ENCODE data around the gene DCHS1.
A peak's percentile ranks its signal among the peaks of the same experiment; 100 is the strongest.

The DCHS1 gene

DNA sequence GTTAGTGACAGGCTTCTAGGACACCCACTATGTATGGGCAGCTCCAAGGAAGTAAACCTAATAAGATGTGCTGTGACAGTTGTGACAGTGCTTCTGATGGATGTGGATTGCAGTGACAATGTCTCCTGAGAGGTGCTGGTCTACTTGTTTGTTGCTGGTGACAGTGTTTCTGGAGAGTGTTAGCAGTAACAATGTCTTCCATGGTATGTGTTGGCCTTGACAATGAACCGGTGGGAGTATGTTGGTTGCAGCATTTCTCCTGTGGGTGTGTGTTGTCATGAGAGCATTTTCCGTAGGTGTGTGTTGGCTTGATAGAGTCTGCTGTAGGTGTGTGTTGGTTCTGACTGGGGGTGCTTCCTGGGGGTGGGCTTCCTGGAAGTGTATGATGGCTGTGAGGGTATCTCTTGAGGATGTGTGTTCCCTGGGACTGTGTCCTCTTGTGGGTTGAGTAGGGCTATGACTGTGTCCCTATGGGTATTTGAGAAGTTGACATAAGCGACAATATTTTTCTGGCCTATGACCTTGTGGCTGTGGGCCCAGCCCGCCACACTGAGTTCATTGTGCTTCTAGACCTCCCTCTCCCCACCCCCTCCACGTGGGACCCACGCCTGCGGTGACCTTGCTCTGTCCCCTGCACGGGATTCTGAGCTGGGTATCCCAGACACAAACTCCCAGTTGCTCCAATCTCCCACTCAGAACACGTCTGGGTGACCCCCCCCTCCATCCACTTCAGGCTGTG is 1.2 kb downstream of the DCHS1 start:
- no peaks in the 10 kb centered on the region for H3K9me3 ChIP-seq (ENCODE audit: insufficient read depth, low read depth, low read length)
- no peak overlapping the region for H3K4ac ChIP-seq (ENCODE audit: low read depth, low read length)
- H2AFZ ChIP-seq (ENCODE audit: insufficient read depth, low read length, poor library complexity) = no peak overlapping the region
- no peak overlapping the region for H2BK5ac ChIP-seq (ENCODE audit: low read depth, low read length, poor library complexity)
- H3K23ac ChIP-seq (ENCODE audit: low read length) = no peak overlapping the region
- no peak overlapping the region for H4K8ac ChIP-seq (ENCODE audit: low read depth, low read length)
- H2BK120ac ChIP-seq (ENCODE audit: insufficient read depth, low read length, poor library complexity) = no peak overlapping the region
- no peaks in the 10 kb centered on the region for H3K79me2 ChIP-seq (ENCODE audit: control insufficient read depth, insufficient read depth, low read length, poor library complexity)
- no peak overlapping the region for H3K4me3 ChIP-seq (ENCODE audit: low read depth, low read length)
- H3K4me2 ChIP-seq (ENCODE audit: low read length) = peak overlapping the region; percentile 42
- no peaks in the 10 kb centered on the region for H3K36me3 ChIP-seq (ENCODE audit: control insufficient read depth in 1 of 2, insufficient read depth in 2 of 2, low read length in 2 of 2)
- H3K27me3 ChIP-seq (ENCODE audit: insufficient read depth, low read length) = peaks cover 30% of the 10 kb centered on the region
- H3K14ac ChIP-seq (ENCODE audit: low read length) = no peak overlapping the region
- WGBS (ENCODE audit: extremely low coverage, insufficient coverage, insufficient read length) = no CpG with 5 or more reads among the region's 9 CpGs
- H3K18ac ChIP-seq (ENCODE audit: low read length) = no peak overlapping the region
- H4K12ac ChIP-seq (ENCODE audit: low read depth, low read length) = no peak overlapping the region
- no peak for DNase-seq
- no peak overlapping the region for H4K91ac ChIP-seq (ENCODE audit: low read depth, low read length)
- H3K4me1 ChIP-seq (ENCODE audit: control insufficient read depth in 1 of 2, insufficient read depth in 2 of 2, low read length in 2 of 2) = peaks cover 0 to 6% of the 10 kb centered on the region in 2 experiments
- H3K9ac ChIP-seq (ENCODE audit: low read length) = no peak overlapping the region
- H3K79me1 ChIP-seq (ENCODE audit: low read length) = no peaks in the 10 kb centered on the region
- H3K27ac ChIP-seq (ENCODE audit: low read depth, low read length) = no peak overlapping the region
- H2AK5ac ChIP-seq (ENCODE audit: low read length) = no peak overlapping the region
- no peak overlapping the region for H2BK12ac ChIP-seq (ENCODE audit: low read length)

DNA sequence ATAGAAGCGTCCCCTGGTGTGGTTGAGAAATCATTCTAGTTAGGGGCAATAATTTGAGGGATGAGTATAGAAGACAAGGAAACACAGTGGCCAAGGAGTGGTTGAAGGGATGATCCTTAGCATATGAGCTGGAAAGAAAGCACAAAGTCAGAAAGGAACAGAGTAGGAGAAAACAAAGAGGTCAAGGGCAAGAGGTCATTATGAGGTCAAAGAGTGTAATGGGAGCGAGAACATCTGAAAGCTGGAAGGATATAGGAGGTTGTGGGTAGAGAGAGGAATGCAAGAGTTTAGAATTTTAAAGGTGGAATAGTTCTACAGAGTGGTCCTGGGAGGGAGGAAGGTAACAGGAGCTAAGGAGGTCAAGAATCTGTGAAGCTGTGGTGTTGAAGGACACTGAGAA is 2.0 kb downstream of the DCHS1 start:
- WGBS (ENCODE audit: extremely low coverage, insufficient coverage, insufficient read length) = no CpG with 5 or more reads among the region's 2 CpGs
- no peak overlapping the region for H3K27ac ChIP-seq (ENCODE audit: low read depth, low read length)
- H3K9ac ChIP-seq (ENCODE audit: low read length) = no peak overlapping the region
- no peaks in the 10 kb centered on the region for H3K36me3 ChIP-seq (ENCODE audit: control insufficient read depth in 1 of 2, insufficient read depth in 2 of 2, low read length in 2 of 2)
- no peak for DNase-seq
- no peak overlapping the region for H2BK120ac ChIP-seq (ENCODE audit: insufficient read depth, low read length, poor library complexity)
- no peak overlapping the region for H3K4me2 ChIP-seq (ENCODE audit: low read length)
- H3K4me1 ChIP-seq (ENCODE audit: control insufficient read depth in 1 of 2, insufficient read depth in 2 of 2, low read length in 2 of 2) = peaks cover 0 to 6% of the 10 kb centered on the region in 2 experiments
- no peak overlapping the region for H3K23ac ChIP-seq (ENCODE audit: low read length)
- H2BK5ac ChIP-seq (ENCODE audit: low read depth, low read length, poor library complexity) = no peak overlapping the region
- no peak overlapping the region for H4K8ac ChIP-seq (ENCODE audit: low read depth, low read length)
- no peaks in the 10 kb centered on the region for H3K9me3 ChIP-seq (ENCODE audit: insufficient read depth, low read depth, low read length)
- H2BK12ac ChIP-seq (ENCODE audit: low read length) = no peak overlapping the region
- H4K12ac ChIP-seq (ENCODE audit: low read depth, low read length) = no peak overlapping the region
- H3K4ac ChIP-seq (ENCODE audit: low read depth, low read length) = no peak overlapping the region
- no peak overlapping the region for H3K18ac ChIP-seq (ENCODE audit: low read length)
- H4K91ac ChIP-seq (ENCODE audit: low read depth, low read length) = no peak overlapping the region
- H2AK5ac ChIP-seq (ENCODE audit: low read length) = no peak overlapping the region
- H3K4me3 ChIP-seq (ENCODE audit: low read depth, low read length) = no peak overlapping the region
- no peaks in the 10 kb centered on the region for H3K79me2 ChIP-seq (ENCODE audit: control insufficient read depth, insufficient read depth, low read length, poor library complexity)
- H3K14ac ChIP-seq (ENCODE audit: low read length) = no peak overlapping the region
- H3K27me3 ChIP-seq (ENCODE audit: insufficient read depth, low read length) = peaks cover 30% of the 10 kb centered on the region
- H2AFZ ChIP-seq (ENCODE audit: insufficient read depth, low read length, poor library complexity) = no peak overlapping the region
- no peaks in the 10 kb centered on the region for H3K79me1 ChIP-seq (ENCODE audit: low read length)

DNA sequence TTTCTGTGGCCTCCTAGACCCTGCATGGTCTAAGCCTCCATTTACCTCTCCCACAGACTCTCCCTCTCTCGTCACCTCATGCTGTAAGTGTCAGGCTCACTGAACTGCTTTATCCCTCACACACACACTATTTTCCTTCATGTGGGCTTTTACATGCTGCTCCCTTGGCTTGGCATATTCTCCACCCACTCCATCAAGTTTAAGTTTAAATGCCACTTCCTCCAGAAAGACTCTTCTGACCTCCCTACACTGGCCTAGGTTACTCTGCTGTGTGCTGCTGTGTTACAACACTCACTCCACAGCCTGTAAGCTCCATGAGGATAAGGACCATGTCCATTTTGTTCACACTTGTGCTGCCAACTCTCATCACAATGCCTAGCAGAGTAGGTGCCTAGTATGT is 2.5 kb downstream of the DCHS1 start:
- no peak overlapping the region for H3K23ac ChIP-seq (ENCODE audit: low read length)
- no peak overlapping the region for H3K4me2 ChIP-seq (ENCODE audit: low read length)
- H3K4me3 ChIP-seq (ENCODE audit: low read depth, low read length) = no peak overlapping the region
- H3K14ac ChIP-seq (ENCODE audit: low read length) = no peak overlapping the region
- H4K12ac ChIP-seq (ENCODE audit: low read depth, low read length) = no peak overlapping the region
- H2BK120ac ChIP-seq (ENCODE audit: insufficient read depth, low read length, poor library complexity) = no peak overlapping the region
- no peaks in the 10 kb centered on the region for H3K36me3 ChIP-seq (ENCODE audit: control insufficient read depth in 1 of 2, insufficient read depth in 2 of 2, low read length in 2 of 2)
- H2AK5ac ChIP-seq (ENCODE audit: low read length) = no peak overlapping the region
- H3K4me1 ChIP-seq (ENCODE audit: control insufficient read depth in 1 of 2, insufficient read depth in 2 of 2, low read length in 2 of 2) = peaks cover 0 to 6% of the 10 kb centered on the region in 2 experiments
- no peak overlapping the region for H4K8ac ChIP-seq (ENCODE audit: low read depth, low read length)
- H3K18ac ChIP-seq (ENCODE audit: low read length) = no peak overlapping the region
- no peak overlapping the region for H2AFZ ChIP-seq (ENCODE audit: insufficient read depth, low read length, poor library complexity)
- H3K79me2 ChIP-seq (ENCODE audit: control insufficient read depth, insufficient read depth, low read length, poor library complexity) = no peaks in the 10 kb centered on the region
- H3K9ac ChIP-seq (ENCODE audit: low read length) = no peak overlapping the region
- no peak overlapping the region for H3K4ac ChIP-seq (ENCODE audit: low read depth, low read length)
- WGBS (ENCODE audit: extremely low coverage, insufficient coverage, insufficient read length) = no CpG with 5 or more reads among the region's 1 CpG
- H2BK12ac ChIP-seq (ENCODE audit: low read length) = no peak overlapping the region
- no peak for DNase-seq
- no peak overlapping the region for H3K27ac ChIP-seq (ENCODE audit: low read depth, low read length)
- no peaks in the 10 kb centered on the region for H3K79me1 ChIP-seq (ENCODE audit: low read length)
- H3K27me3 ChIP-seq (ENCODE audit: insufficient read depth, low read length) = peaks cover 30% of the 10 kb centered on the region
- H4K91ac ChIP-seq (ENCODE audit: low read depth, low read length) = no peak overlapping the region
- H3K9me3 ChIP-seq (ENCODE audit: insufficient read depth, low read depth, low read length) = no peaks in the 10 kb centered on the region
- H2BK5ac ChIP-seq (ENCODE audit: low read depth, low read length, poor library complexity) = no peak overlapping the region

DNA sequence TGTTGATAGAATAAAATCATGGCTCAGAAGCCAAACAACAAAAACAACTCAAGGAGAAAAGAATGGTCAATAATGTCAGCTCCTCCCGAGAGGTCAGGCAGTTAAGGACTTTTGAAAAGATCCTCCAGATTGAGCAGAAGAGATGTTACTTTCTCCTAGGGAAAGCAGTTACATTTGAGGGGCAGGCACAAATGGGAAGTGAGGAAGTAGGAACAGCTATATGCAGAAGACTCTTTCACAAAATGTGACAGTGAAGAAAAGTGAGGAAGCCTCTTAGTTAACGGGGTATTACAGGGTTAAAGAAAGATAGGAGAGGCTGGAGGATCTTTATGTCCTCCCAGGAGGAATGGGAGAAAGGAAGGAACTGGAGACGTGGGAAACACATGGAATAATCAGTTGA is 3.4 kb downstream of the DCHS1 start:
- Histone ChIP-seq H4K12ac (ENCODE audit: low read depth, low read length) (no peak overlapping the region), H3K4me1 (ENCODE audit: control insufficient read depth in 1 of 2, insufficient read depth in 2 of 2, low read length in 2 of 2) (peaks cover 0 to 6% of the 10 kb centered on the region in 2 experiments), H3K18ac (ENCODE audit: low read length) (no peak overlapping the region), H3K4me2 (ENCODE audit: low read length) (no peak overlapping the region), H2BK5ac (ENCODE audit: low read depth, low read length, poor library complexity) (no peak overlapping the region), H3K4me3 (ENCODE audit: low read depth, low read length) (no peak overlapping the region), H3K27ac (ENCODE audit: low read depth, low read length) (no peak overlapping the region), H3K4ac (ENCODE audit: low read depth, low read length) (no peak overlapping the region), H4K8ac (ENCODE audit: low read depth, low read length) (no peak overlapping the region), H2BK12ac (ENCODE audit: low read length) (no peak overlapping the region), H2AK5ac (ENCODE audit: low read length) (no peak overlapping the region), H3K27me3 (ENCODE audit: insufficient read depth, low read length) (peaks cover 28% of the 10 kb centered on the region), H3K9me3 (ENCODE audit: insufficient read depth, low read depth, low read length) (no peaks in the 10 kb centered on the region), H3K79me2 (ENCODE audit: control insufficient read depth, insufficient read depth, low read length, poor library complexity) (no peaks in the 10 kb centered on the region), H2BK120ac (ENCODE audit: insufficient read depth, low read length, poor library complexity) (no peak overlapping the region), H3K14ac (ENCODE audit: low read length) (no peak overlapping the region), H3K36me3 (ENCODE audit: control insufficient read depth in 1 of 2, insufficient read depth in 2 of 2, low read length in 2 of 2) (no peaks in the 10 kb centered on the region), H3K9ac (ENCODE audit: low read length) (no peak overlapping the region), H4K91ac (ENCODE audit: low read depth, low read length) (no peak overlapping the region), H3K23ac (ENCODE audit: low read length) (no peak overlapping the region), H3K79me1 (ENCODE audit: low read length) (no peaks in the 10 kb centered on the region), H2AFZ (ENCODE audit: insufficient read depth, low read length, poor library complexity) (no peak overlapping the region)
- DNase-seq = no peak
- WGBS (ENCODE audit: extremely low coverage, insufficient coverage, insufficient read length) = no CpG with 5 or more reads among the region's 3 CpGs

Data from trophoblast cell (in vitro differentiated cells and primary cell).